PC-9 (cell line): ENCODE data around the gene COL25A1.

Experiments
- EZH2 ChIP-seq: fragments of 200-600 bp; sonication (generic); IDR thresholded peaks from 2 replicates; pipeline ENCODE4 v1.8.0; 2017; ENCODE audit warnings: antibody characterized with exemption, low read depth
- TF ChIP-seq, protein P1 (sequence below): fragments of 200-600 bp; sonication (generic); conservative IDR thresholded peaks from 2 replicates; pipeline ENCODE4 v1.6.1; 2017; ENCODE audit warnings: mixed run types, antibody characterized with exemption, mild to moderate bottlenecking, moderate library complexity

- TF ChIP-seq, protein P1, sequence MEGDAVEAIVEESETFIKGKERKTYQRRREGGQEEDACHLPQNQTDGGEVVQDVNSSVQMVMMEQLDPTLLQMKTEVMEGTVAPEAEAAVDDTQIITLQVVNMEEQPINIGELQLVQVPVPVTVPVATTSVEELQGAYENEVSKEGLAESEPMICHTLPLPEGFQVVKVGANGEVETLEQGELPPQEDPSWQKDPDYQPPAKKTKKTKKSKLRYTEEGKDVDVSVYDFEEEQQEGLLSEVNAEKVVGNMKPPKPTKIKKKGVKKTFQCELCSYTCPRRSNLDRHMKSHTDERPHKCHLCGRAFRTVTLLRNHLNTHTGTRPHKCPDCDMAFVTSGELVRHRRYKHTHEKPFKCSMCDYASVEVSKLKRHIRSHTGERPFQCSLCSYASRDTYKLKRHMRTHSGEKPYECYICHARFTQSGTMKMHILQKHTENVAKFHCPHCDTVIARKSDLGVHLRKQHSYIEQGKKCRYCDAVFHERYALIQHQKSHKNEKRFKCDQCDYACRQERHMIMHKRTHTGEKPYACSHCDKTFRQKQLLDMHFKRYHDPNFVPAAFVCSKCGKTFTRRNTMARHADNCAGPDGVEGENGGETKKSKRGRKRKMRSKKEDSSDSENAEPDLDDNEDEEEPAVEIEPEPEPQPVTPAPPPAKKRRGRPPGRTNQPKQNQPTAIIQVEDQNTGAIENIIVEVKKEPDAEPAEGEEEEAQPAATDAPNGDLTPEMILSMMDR: no peak
- TF ChIP-seq EZH2: no peak
These were observed 515.4 kb downstream of the COL25A1 start for GRCh38 chr4:108787106-108787505.
